Upper lobe of left lung (tissue), 4 donors: Measurements from ENCODE around the gene SCART1.

Source experiments
- CTCF ChIP-seq, 6 experiments: fragments of 450-650 bp in 4 of 6; fragments of 200-600 bp in 2 of 6; sonication (generic) in 2 of 6; IDR thresholded peaks; one replicate each; pipeline ENCODE4 v1.5.1; 2016 to 2019; ENCODE audit warnings: antibody characterized with exemption in 6 of 6
- EP300 ChIP-seq, 4 donors: sonication (generic); formaldehyde crosslinking; IDR thresholded peaks; one replicate each; pipeline ENCODE4 v1.5.1; 2017; ENCODE audit warnings: antibody characterized with exemption in 4 of 4, control low read depth in 2 of 4
- POLR2AphosphoS5 ChIP-seq, 2 donors: sonication (generic); formaldehyde crosslinking; IDR thresholded peaks; one replicate each; pipeline ENCODE4 v1.5.1; 2017; ENCODE audit warnings: antibody characterized with exemption in 2 of 2

- TF ChIP-seq CTCF (IDR thresholded peaks at IDR 0.05): no peak
- no peak for TF ChIP-seq EP300 (IDR thresholded peaks at IDR 0.05)
- no peak for TF ChIP-seq POLR2AphosphoS5 (IDR thresholded peaks at IDR 0.05)
These were observed 11.4 kb upstream of the SCART1 start for GRCh38 chr10:133442191-133442966.
